Heart right ventricle (tissue), 16 donors: ENCODE results near the gene ZNF516. TPM values are rescaled to one million over a fixed set of nuclear protein-coding genes. Genes with fewer than 3 reads are reported as not detected.

Source experiments
- ATAC-seq, 8 donors: fragments of 200-7000 bp; cut with Tn5 transposase; one replicate each; pipeline ENCODE4 v1.9.1; 2020; ENCODE audit warnings: mild to moderate bottlenecking in 8 of 8, moderate library complexity in 8 of 8, moderate number of reproducible peaks in 1 of 8
- DNase-seq, 2 donors: peaks; one replicate each; pipeline ENCODE4 v3.0.0-alpha.2; 2020
- H3K27ac ChIP-seq, 10 donors: fragments of 200-600 bp; sonication (generic) in 2 of 10; one replicate each; pipeline versions ENCODE4 v1.5.0 to v1.8.0; 2020 to 2022; ENCODE audit warnings: mild to moderate bottlenecking in 3 of 10
- H3K27me3 ChIP-seq, 7 donors: fragments of 200-600 bp; one replicate each; pipeline ENCODE4 v1.8.0; 2021 to 2022; ENCODE audit warnings: mild to moderate bottlenecking in 2 of 7
- H3K36me3 ChIP-seq, 9 donors: fragments of 200-600 bp; sonication (generic) in 1 of 9; one replicate each; pipeline versions ENCODE4 v1.5.0 to v1.8.0; 2020 to 2022; ENCODE audit warnings: mild to moderate bottlenecking in 2 of 9
- H3K4me1 ChIP-seq, 9 donors: fragments of 200-600 bp; sonication (generic) in 1 of 9; one replicate each; pipeline versions ENCODE4 v1.5.0 to v1.8.0; 2020 to 2022; ENCODE audit warnings: mild to moderate bottlenecking in 4 of 9
- H3K4me3 ChIP-seq, 10 donors: fragments of 200-600 bp; sonication (generic) in 2 of 10; one replicate each; pipeline versions ENCODE4 v1.5.0 to v1.8.0; 2020 to 2022; ENCODE audit warnings: mild to moderate bottlenecking in 7 of 10, moderate library complexity in 2 of 10
- H3K9me3 ChIP-seq, 11 donors: fragments of 200-600 bp in 10 of 11; sonication (generic) in 2 of 11; one replicate each; pipeline versions ENCODE4 v1.5.0 to v1.8.0; 2013 to 2022; ENCODE audit warnings: mild to moderate bottlenecking in 2 of 11, control low read depth in 1 of 11, moderate library complexity in 1 of 11
- WGBS, 2 donors: extraction: QIAGEN DNeasy Blood & Tissue Kit; methylation state at CpG; one replicate each; pipeline ENCODE4 v1.1.7; 2013; ENCODE audit warnings: inconsistent platforms in 1 of 2; 5-methylcytosine and 5-hydroxymethylcytosine counted together
- intact Hi-C, 10 donors: fragments of 100-400 bp; cut with DNase I; formaldehyde crosslinking; loops; one replicate each; pipeline versions ENCODE4 v1.11.1 to v1.14.2; 2022
- polyA plus RNA-seq, 2 donors: library from polyadenylated mRNA; stranded (reverse); fragments of 200-250 nt; gene quantifications; one replicate each; pipeline ENCODE4 v1.2.3, GENCODE V29; 2013
- total RNA-seq, 10 donors: library from RNA; stranded (reverse); fragmentation: NEBNext Ultra II Directional in 3 of 10; extraction: Animal tissue kit (Norgen Biotek cat#: 25700) in 3 of 10; gene quantifications; one replicate each; pipeline versions ENCODE4 v1.2.1 to v1.2.4, GENCODE V29; 2021 to 2023
- TF ChIP-seq, protein P1 (sequence below), 9 donors: fragments of 200-600 bp; sonication (generic) in 2 of 9; IDR thresholded peaks; one replicate each; pipeline versions ENCODE4 v1.5.0 to v1.8.0; 2021 to 2022; ENCODE audit warnings: antibody characterized with exemption in 9 of 9, mild to moderate bottlenecking in 5 of 9, moderate library complexity in 1 of 9
- donor health status: Arrhythmogenic right ventricular cardiomyopathy.
- donor health status: ischemic (EF 13 %, LVEDD 7.1; RV severe dilation, severe dysfunction).
- donor health status: healthy with polysubstance abuse.
- donor health status: DM: no; HTN: yes; CAD: no.
- donor health status: DM: no; HTN: no; CAD: no.
- donor health status: ischemic (EF 25% LVEDD 6.9; RV normal size, moderate dysfunction).
- donor health status: ischemic (EF 25% LVEDD 5.7; RV mildly dilated, moderate dysfunction).
- donor health status: healthy.
- donor health status: DM: yes; HTN: yes; CAD: no.
- donor health status: Ischemic cardiomyopathy.
- donor health status: ischemic (EF 35%, LVEDD 5.7; RV mildly dilated, moderate dysfunction).
- donor health status: nonischemic (EF 11% LVEDD 7.7; RV severe dilation, severe dysfunction).
- donor health status: DM: yes; HTN: yes; CAD: no.
- donor health status: PGD.
- donor health status: ischemic (EF 29% LVEDD 5.4; RV normal size, mild dysfunction).
- donor health status: nonischemic (EF 23%, LVEDD 6.1; RV moderate dilation, normal function).

ZNF516 gene
- total and polyA plus RNA-seq, 12 donors = 2.6 to 24.8 (median 17.3) TPM

DNA sequence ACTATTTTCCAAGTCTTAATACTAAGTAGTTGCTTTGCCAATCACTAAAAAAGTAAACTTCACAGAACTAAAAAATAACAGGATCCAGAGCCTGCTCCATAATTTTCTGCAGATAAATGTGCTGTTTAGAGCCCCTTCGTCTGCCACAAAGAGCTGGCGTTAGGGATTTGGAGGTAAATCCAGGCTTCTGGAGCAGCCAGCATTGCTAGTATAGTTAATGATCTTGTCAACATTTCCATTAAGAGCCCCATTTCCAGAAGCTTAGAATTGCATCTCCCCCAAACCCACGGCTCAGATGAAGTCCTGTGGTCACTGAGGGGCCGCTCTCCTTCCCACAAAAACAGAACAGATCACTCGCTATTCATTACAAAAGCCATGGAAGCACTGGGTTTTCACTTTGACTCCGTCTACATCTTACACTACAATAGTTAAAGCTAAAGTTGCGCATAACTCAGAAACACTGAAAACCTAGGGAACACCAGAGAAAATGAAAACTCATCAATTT is 41.9 kb downstream of the ZNF516 start:
- Histone ChIP-seq H3K9me3 (no peaks in the 10 kb centered on the region), H3K27ac (peak overlapping the region in 1 of 10 donors; percentile 90)
- TF ChIP-seq, protein P1, sequence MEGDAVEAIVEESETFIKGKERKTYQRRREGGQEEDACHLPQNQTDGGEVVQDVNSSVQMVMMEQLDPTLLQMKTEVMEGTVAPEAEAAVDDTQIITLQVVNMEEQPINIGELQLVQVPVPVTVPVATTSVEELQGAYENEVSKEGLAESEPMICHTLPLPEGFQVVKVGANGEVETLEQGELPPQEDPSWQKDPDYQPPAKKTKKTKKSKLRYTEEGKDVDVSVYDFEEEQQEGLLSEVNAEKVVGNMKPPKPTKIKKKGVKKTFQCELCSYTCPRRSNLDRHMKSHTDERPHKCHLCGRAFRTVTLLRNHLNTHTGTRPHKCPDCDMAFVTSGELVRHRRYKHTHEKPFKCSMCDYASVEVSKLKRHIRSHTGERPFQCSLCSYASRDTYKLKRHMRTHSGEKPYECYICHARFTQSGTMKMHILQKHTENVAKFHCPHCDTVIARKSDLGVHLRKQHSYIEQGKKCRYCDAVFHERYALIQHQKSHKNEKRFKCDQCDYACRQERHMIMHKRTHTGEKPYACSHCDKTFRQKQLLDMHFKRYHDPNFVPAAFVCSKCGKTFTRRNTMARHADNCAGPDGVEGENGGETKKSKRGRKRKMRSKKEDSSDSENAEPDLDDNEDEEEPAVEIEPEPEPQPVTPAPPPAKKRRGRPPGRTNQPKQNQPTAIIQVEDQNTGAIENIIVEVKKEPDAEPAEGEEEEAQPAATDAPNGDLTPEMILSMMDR (IDR thresholded peaks at IDR 0.05) = no peak

DNA sequence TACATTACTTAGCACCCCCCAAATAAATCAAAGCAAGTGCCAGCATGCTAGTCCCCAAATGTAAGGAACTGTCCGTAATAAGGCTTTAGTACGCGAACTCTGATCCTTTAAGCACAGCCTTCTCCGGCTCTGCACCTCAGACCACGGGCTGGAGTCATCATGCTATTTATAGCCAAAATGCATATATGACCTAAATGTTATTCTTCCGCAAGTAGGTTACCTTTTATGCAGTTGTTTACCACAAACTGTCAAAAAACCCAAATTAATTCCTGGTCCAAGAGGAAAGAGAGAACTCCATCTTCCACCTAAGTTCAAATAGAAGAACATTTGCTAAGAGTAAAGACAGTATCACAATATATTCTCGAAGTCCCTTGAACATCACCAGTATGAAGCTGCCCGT is 42.7 kb downstream of the ZNF516 start:
- WGBS, 2 donors = 62 to 67% methylated on average over 8 of the region's 8 CpGs

More for the DNA sequence above, 41.9 kb downstream of the ZNF516 start:
- Histone ChIP-seq H3K4me3 (no peak overlapping the region), H3K36me3 (no peaks in the 10 kb centered on the region), H3K4me1 (peaks cover 2 to 85% (median 61%) of the 10 kb centered on the region in 9 donors), H3K27me3 (no peaks in the 10 kb centered on the region)
- WGBS, 2 donors = 92 to 94% methylated on average over 7 of the region's 7 CpGs
- no peak for ATAC-seq
- intact Hi-C loops = loop anchor here in 6 of 10 donors (5.0 kb wide), 2 partner anchors 34 to 39 kb away; no protein-coding TSS in a partner anchor
- DNase-seq = no peak

DNA sequence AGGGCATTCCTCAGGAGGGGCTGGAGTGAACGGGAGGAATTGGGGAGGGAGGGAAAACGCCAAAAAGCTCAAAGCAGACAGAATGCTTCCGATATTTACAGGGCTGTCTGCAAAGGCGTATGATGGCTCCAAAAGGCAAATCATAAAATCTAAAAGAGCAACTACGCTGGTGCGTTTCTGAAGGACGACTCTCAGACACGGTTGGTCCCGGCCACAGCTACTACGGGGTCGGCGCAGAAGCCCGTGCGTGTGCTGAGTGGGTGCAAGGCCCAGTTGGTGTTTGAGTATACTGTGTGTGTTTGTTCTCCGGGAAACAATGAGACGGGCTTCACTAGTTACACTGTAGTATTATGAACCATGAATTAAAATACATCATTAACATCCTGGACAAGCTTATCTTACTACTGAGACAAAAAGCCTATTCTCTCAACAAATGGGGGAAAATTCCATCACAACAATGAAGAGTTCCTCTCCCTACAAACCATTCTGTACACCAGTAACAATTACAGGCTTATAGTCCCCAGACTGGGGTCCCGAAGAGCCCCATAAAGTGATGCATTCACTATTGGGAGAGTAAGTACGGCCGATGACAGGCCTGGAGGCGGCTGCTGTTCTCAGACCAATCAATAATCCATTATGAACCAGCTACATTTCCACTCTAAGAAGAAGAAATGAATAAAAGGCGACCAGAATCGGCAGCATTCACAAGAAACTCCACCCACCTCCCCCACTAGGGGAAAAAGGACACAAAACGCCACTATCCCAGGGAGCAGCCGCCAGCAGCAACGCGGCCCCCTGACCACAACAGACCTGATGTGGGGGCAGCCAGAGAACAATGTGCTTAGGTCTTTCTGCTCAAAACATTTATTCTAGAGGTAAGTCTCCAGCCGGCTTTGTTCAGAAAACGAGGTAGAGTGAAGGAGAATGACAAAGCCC is 43.4 kb downstream of the ZNF516 start:
- peak; percentile 30 to 75 (median 58) for ATAC-seq

More for the DNA sequence above, 42.7 kb downstream of the ZNF516 start:
- Histone ChIP-seq H3K27me3 (no peaks in the 10 kb centered on the region), H3K4me3 (peak overlapping the region in 1 of 10 donors; percentile 63), H3K9me3 (no peaks in the 10 kb centered on the region), H3K27ac (peak overlapping the region in 5 of 10 donors; percentile 75 to 90 (median 81)), H3K36me3 (no peaks in the 10 kb centered on the region), H3K4me1 (peaks cover 2 to 90% (median 65%) of the 10 kb centered on the region in 9 donors)
- DNase-seq (no peak), ATAC-seq (no peak)
- intact Hi-C loops = loop anchor here in 6 of 10 donors (5.0 kb wide), 2 partner anchors 35 to 40 kb away; no protein-coding TSS in a partner anchor
- TF ChIP-seq, protein P1 (IDR thresholded peaks at IDR 0.05) = no peak

More for the DNA sequence above, 43.4 kb downstream of the ZNF516 start:
- no peaks in the 10 kb centered on the region for H3K27me3 ChIP-seq
- H3K36me3 ChIP-seq = no peaks in the 10 kb centered on the region
- no peak for DNase-seq
- peaks cover 2 to 92% (median 62%) of the 10 kb centered on the region in 9 donors for H3K4me1 ChIP-seq
- TF ChIP-seq, protein P1 (IDR thresholded peaks at IDR 0.05) = no peak
- H3K9me3 ChIP-seq = no peaks in the 10 kb centered on the region
- intact Hi-C loops = loop anchor here in 6 of 10 donors (5.0 kb wide), 2 partner anchors 36 to 41 kb away; no protein-coding TSS in a partner anchor
- 33 to 34% methylated on average over 28 of the region's 28 CpGs for WGBS, 2 donors
- H3K4me3 ChIP-seq = peak overlapping the region; percentile 42 to 71 (median 58)
- peak overlapping the region; percentile 73 to 90 (median 81) for H3K27ac ChIP-seq
